PC-9 (cell line): Measurements from ENCODE around the gene EBPL. TPM values are rescaled to one million over a fixed set of nuclear protein-coding genes. Genes with fewer than 3 reads are reported as not detected.

ENCODE experiments used
- BruUV-seq: library from RNA; stranded (reverse); fragments of 400-500 nt; replicated peaks from 2 replicates; lab custom pipeline; 2021; lab: Mats Ljungman, UMichigan
- CTCF ChIA-PET: fragments of 300-600 bp; sonication (Branson Sonifier 250); formaldehyde crosslinking; loops from one replicate; lab custom pipeline; 2022; ENCODE audit warnings: antibody characterized with exemption; lab: Charles Lee
- POLR2A ChIA-PET: fragments of 300-600 bp; sonication (Branson Sonifier 250); formaldehyde crosslinking; loops from one replicate; lab custom pipeline; 2022; ENCODE audit warnings: antibody characterized with exemption; ENCODE audit not compliant: unreplicated experiment; lab: Charles Lee
- DNase-seq, 2 experiments: peaks; one replicate each; pipeline versions ENCODE4 v3.0.0 to v3.0.0-alpha.2; 2015 to 2022; ENCODE audit warnings: mixed read lengths in 1 of 2
- H2AFZ ChIP-seq: fragments of 200-600 bp; sonication (generic); 2 replicates; pipeline ENCODE4 v1.8.1; 2017; ENCODE audit warnings: antibody characterized with exemption
- H3F3A ChIP-seq: fragments of 200-600 bp; sonication (generic); 2 replicates; pipeline ENCODE4 v1.8.1; 2017; ENCODE audit warnings: antibody characterized with exemption, mild to moderate bottlenecking, low read depth; ENCODE audit not compliant: insufficient read depth
- H3K27ac ChIP-seq: fragments of 200-600 bp; sonication (generic); 2 replicates; pipeline ENCODE4 v1.6.1; 2016; ENCODE audit warnings: mixed run types
- H3K27me3 ChIP-seq: fragments of 200-600 bp; sonication (generic); 2 replicates; pipeline ENCODE4 v1.6.1; 2016; ENCODE audit warnings: low read depth, mixed run types; ENCODE audit not compliant: insufficient read depth
- H3K36me3 ChIP-seq: fragments of 200-600 bp; sonication (generic); 2 replicates; pipeline ENCODE4 v1.6.1; 2016; ENCODE audit warnings: low read depth, mixed run types
- H3K4me1 ChIP-seq: fragments of 200-600 bp; sonication (generic); replicated peaks from 2 replicates; pipeline ENCODE4 v1.6.1; 2016; ENCODE audit warnings: mixed run types; ENCODE audit not compliant: insufficient read depth
- H3K4me2 ChIP-seq: fragments of 200-600 bp; sonication (generic); 2 replicates; pipeline ENCODE4 v1.6.1; 2017; ENCODE audit warnings: mixed run types
- H3K4me3 ChIP-seq: fragments of 200-600 bp; sonication (generic); 2 replicates; pipeline ENCODE4 v1.6.1; 2016; ENCODE audit warnings: mixed run types
- H3K79me2 ChIP-seq: fragments of 200-600 bp; sonication (generic); 2 replicates; pipeline ENCODE4 v1.6.1; 2017; ENCODE audit warnings: low read depth, mixed run types
- H3K9me2 ChIP-seq: fragments of 200-600 bp; sonication (generic); 2 replicates; pipeline ENCODE4 v1.8.1; 2017; ENCODE audit warnings: mild to moderate bottlenecking; ENCODE audit not compliant: insufficient read depth
- H3K9me3 ChIP-seq: fragments of 200-600 bp; sonication (generic); 2 replicates; pipeline ENCODE4 v1.8.1; 2016; ENCODE audit warnings: low read depth; ENCODE audit not compliant: insufficient read depth
- H4K20me1 ChIP-seq: fragments of 200-600 bp; sonication (generic); 2 replicates; pipeline ENCODE4 v1.8.1; 2017; ENCODE audit not compliant: insufficient read depth
- EZH2 ChIP-seq: fragments of 200-600 bp; sonication (generic); IDR thresholded peaks from 2 replicates; pipeline ENCODE4 v1.8.0; 2017; ENCODE audit warnings: antibody characterized with exemption, low read depth
- intact Hi-C: fragments of 100-400 bp; cut with micrococcal nuclease; formaldehyde crosslinking; loops from one replicate; pipeline ENCODE4 v1.10.0; 2022; ENCODE audit not compliant: unreplicated experiment
- total RNA-seq: library from RNA; stranded (reverse); gene quantifications from 2 replicates; pipeline ENCODE4 v1.2.3, GENCODE V29; 2021
- TF ChIP-seq, protein P1 (sequence below): fragments of 200-600 bp; sonication (generic); conservative IDR thresholded peaks from 2 replicates; pipeline ENCODE4 v1.6.1; 2017; ENCODE audit warnings: mixed run types, antibody characterized with exemption, mild to moderate bottlenecking, moderate library complexity

EBPL gene
- total RNA-seq, 1 experiment from 2014 or later: 77.0 TPM

DNA sequence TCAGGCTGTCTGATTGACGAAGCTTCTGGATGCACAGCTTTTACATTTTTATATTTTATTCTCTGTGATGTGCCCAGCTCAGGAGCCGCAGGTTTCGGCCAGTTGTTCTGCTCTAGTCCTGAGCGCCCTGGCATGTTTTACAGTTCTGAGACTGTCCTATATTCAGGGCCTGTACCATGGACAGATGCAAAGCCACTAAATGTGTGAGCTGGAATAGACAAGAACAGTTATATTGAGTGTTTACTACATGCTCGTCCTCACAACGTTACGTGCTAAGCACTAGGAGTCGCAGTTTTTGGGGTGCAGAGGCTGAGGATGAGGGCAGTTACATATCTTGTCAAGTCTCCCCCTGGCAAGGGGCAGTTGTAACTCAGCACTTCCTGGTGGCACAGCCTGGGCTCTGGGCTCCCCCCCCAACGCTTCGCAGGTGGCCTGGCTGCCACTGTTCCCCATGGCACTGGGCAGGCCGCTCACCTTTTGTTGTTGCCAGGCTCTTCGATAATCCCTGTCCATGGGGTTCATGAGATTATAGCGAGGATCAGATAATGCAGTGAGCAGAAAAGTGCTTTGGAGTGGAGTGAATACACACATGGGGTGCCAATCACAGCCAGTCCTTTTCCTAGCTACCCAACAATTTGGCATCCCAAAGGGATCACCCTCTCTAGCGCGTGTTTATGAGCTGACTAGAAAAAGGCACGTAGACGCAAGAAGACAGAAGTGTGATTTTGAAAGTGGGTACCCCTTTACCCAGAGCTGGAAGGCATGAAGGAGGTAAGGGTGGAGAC is 39.5 kb downstream of the EBPL start:
- BruUV-seq: no TSS peak
- Histone ChIP-seq H3K4me1 (no peaks in the 10 kb centered on the region), H3K4me3 (no peak overlapping the region), H3K4me2 (no peak overlapping the region), H3K36me3 (no peaks in the 10 kb centered on the region), H3K9me3 (no peaks in the 10 kb centered on the region), H3K27ac (no peak overlapping the region), H3K9me2 (no peaks in the 10 kb centered on the region), H3K27me3 (no peaks in the 10 kb centered on the region), H3K79me2 (no peaks in the 10 kb centered on the region), H2AFZ (no peak overlapping the region), H4K20me1 (no peaks in the 10 kb centered on the region), H3F3A (peaks cover 6% of the 10 kb centered on the region; the same call in 1 of the 2 replicates)
- ChIA-PET CTCF (interaction anchor here (0.5 kb wide), 1 partner anchor 141 kb away, joined by 4 read pairs; no protein-coding TSS in a partner anchor), POLR2A (interaction anchor here (0.6 kb wide), 1 partner anchor 141 kb away, joined by 9 read pairs; the partner anchor contains the start of gene KPNA3)
- no peak for TF ChIP-seq EZH2
- TF ChIP-seq, protein P1, sequence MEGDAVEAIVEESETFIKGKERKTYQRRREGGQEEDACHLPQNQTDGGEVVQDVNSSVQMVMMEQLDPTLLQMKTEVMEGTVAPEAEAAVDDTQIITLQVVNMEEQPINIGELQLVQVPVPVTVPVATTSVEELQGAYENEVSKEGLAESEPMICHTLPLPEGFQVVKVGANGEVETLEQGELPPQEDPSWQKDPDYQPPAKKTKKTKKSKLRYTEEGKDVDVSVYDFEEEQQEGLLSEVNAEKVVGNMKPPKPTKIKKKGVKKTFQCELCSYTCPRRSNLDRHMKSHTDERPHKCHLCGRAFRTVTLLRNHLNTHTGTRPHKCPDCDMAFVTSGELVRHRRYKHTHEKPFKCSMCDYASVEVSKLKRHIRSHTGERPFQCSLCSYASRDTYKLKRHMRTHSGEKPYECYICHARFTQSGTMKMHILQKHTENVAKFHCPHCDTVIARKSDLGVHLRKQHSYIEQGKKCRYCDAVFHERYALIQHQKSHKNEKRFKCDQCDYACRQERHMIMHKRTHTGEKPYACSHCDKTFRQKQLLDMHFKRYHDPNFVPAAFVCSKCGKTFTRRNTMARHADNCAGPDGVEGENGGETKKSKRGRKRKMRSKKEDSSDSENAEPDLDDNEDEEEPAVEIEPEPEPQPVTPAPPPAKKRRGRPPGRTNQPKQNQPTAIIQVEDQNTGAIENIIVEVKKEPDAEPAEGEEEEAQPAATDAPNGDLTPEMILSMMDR: no peak
- intact Hi-C loops: loop anchor here (1.0 to 2.0 kb wide), 2 partner anchors 197 to 1259 kb away; no protein-coding TSS in a partner anchor
- no peak for DNase-seq

DNA sequence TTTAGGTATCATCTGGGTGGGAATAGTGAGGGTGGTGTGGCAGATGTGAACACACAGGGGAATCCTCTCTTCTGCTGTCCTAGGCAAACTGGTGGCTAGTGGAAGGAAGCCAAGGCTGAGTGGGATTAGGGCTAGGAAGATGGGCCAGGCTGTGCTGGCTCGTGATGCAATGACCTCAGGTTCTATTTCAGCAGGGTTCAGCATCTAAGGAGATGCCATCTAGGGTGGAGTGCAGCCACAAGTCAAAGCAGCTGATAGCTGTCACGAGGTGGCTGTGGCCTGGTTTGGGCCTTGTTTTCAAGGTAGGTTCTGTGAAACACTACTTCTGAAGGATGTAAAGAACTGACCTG is 41.3 kb downstream of the EBPL start:
- POLR2A ChIA-PET: no interaction called here
- BruUV-seq: no TSS peak
- H3K4me2 ChIP-seq: no peak overlapping the region

DNA sequence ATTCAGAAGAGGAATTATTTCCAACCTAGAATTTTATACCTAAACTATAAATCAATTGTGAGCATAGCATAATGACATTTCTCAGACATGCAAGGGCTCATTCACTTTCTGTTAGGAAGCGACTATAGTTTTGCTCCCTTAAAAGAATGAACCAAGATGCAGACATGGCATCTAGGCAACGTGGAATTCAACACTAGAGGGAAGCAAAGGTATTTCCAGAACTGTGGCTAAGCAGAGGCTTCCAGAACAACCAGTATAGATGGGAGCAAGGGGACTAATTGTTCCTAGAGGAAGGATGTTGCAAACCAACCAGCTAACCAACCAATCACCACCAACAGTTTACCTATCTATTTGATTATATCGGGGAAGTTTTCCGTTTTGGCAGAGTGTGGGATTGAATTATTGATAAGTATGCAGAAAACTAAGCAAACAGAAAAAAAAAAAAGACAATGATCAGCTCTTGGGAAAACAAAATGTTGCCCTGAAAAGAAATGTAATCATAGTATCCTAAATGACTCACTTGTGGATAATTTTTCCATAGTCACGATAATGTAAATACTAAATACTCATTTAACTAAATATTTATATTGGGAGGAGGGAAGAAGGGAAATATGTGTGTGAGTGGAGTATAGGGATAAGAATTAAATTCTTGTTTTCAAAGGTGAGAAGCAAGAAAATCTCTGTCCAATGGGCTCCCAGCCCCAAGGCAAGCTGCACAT is 41.9 kb downstream of the EBPL start:
- intact Hi-C loops: no loop called here
- DNase-seq: no peak
- H3F3A ChIP-seq: peaks cover 6% of the 10 kb centered on the region; the same call in 1 of the 2 replicates
- no peak overlapping the region for H3K4me2 ChIP-seq
- H3K9me2 ChIP-seq: no peaks in the 10 kb centered on the region
- TF ChIP-seq EZH2: no peak
- TF ChIP-seq, protein P1: no peak
- no peaks in the 10 kb centered on the region for H3K27me3 ChIP-seq
- no peaks in the 10 kb centered on the region for H4K20me1 ChIP-seq
- POLR2A ChIA-PET: no interaction called here
- H3K9me3 ChIP-seq: no peaks in the 10 kb centered on the region
- no peak overlapping the region for H3K27ac ChIP-seq
- H3K4me3 ChIP-seq: no peak overlapping the region
- no peaks in the 10 kb centered on the region for H3K4me1 ChIP-seq
- no peaks in the 10 kb centered on the region for H3K79me2 ChIP-seq
- CTCF ChIA-PET: interaction anchor here (0.6 kb wide), 1 partner anchor 10 kb away, joined by 8 read pairs; no protein-coding TSS in a partner anchor
- H3K36me3 ChIP-seq: no peaks in the 10 kb centered on the region
- BruUV-seq: no TSS peak
- H2AFZ ChIP-seq: no peak overlapping the region

More for the DNA sequence above, 41.3 kb downstream of the EBPL start:
- TF ChIP-seq EZH2: no peak
- TF ChIP-seq, protein P1: no peak
- Histone ChIP-seq H3K4me1 (no peaks in the 10 kb centered on the region), H3K79me2 (no peaks in the 10 kb centered on the region), H3K36me3 (no peaks in the 10 kb centered on the region), H3K9me3 (no peaks in the 10 kb centered on the region), H3K4me3 (no peak overlapping the region), H3K27me3 (no peaks in the 10 kb centered on the region), H2AFZ (no peak overlapping the region), H3K9me2 (no peaks in the 10 kb centered on the region), H3K27ac (no peak overlapping the region), H3F3A (peaks cover 6% of the 10 kb centered on the region; the same call in 1 of the 2 replicates), H4K20me1 (no peaks in the 10 kb centered on the region)
- CTCF ChIA-PET: interaction anchor here (0.6 kb wide), 1 partner anchor 10 kb away, joined by 8 read pairs; no protein-coding TSS in a partner anchor
- DNase-seq: no peak
- intact Hi-C loops: no loop called here
